ENCODE results near the gene ACOXL.
"Not testable (repeated sequence)": the region's sequence is repeated elsewhere in the genome, so short reads cannot be mapped to it uniquely, and the experiment has no call there.

ACOXL gene

DNA sequence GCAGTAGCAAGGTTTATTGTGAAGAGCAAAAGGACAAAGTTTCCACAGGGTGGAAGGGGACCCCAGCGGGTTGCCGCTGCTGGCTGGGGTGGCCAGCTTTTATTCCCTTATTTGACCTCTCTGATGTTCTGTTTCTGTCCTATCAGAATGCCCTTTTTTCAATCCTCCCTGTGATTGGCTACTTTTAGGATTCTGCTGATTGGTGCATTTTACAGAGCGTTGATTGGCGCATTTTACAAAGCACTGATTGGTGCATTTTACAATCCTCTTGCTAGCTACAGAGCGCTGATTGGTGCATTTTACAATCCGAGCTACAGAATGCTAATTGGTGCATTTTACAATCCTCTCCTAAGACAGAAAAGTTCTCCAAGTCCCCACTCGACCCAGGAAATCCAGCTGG is 123.5 kb downstream of the ACOXL start:
- not testable (repeated sequence) for DNase-seq (ENCODE audit: low spot score)

DNA sequence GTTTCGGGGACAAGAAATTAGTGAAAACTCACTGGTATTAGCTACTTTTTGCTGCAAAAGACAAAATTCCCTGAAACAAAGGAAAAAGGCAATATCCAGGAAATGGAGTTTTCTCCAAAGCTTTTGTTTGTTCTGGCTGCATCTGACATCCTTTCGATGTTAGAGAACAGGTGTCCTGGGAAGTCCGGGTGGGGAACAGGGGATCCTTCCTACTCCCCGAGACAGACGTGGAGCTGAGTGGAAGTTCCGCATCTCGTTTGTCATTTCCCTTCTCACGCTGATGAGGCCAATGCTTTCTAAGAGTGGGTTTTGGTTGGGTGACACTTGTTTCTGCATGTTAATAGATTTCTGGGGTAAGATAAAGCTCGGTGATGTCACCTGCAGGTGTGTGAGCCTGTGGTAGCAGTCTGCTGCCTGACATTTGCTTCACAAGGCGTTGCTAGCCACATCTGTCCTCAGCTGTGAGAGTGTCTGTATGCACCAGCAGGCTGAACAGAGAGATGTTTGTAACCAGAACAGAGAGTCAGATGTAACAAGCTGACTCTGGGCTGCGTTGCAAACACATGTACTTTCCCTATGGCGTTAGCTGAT is 125.9 kb downstream of the ACOXL start:
- no peak for DNase-seq (ENCODE audit: low spot score)

DNA sequence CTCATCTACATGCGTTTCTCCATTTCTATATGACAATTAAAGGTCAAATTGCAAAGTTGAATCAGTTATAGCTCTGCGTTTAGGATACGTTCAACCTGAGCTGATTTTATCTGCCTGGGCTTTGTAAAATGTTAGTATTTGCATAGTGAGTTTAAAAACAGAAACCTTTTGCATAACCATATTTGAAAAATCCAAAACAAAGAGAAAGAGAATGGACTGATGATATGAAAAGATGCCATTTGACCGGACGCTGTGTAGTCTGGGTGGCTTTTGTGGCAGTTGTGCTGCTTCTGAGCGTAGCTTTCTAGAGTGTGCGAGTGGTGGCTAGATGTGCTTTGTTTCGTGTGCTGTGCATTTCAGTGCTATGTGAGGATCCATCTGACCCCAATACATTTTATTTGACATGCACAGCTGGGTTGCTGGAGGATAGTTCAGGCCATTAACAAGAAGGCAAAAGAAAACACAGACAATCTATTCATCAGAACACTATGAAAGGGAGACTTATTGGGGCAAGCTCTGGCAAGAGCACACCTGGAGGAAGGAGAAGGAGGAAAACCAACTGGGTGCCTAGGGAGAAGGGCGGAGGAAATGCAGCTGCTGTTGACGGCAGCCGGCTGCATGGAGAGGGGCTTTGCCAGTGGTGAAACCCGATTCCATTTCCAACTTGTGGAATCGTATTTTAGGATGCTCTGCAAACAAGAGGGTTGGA is 126.8 kb downstream of the ACOXL start:
- no peak for DNase-seq (ENCODE audit: low spot score)

DNA sequence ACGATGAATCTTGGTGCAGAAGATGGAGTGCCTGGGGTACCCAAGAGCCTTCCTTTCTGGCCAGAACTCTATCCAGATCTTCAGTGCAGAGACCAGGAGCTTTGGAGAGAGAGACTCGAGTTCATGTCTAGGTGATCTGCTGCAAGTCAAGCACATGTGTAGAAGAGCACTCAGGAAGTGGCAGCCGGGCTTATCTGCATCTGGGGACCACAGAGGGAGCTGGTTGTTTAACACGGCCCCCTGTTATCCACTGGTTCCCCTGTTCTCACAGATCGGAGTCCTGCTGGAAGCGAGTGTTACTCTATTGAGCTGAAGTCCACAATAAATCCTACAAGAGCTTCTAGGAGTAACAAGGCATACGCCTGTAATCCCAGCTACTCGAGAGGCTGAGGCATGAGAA is 128.3 kb downstream of the ACOXL start:
- no peak for DNase-seq (ENCODE audit: low spot score)

DNA sequence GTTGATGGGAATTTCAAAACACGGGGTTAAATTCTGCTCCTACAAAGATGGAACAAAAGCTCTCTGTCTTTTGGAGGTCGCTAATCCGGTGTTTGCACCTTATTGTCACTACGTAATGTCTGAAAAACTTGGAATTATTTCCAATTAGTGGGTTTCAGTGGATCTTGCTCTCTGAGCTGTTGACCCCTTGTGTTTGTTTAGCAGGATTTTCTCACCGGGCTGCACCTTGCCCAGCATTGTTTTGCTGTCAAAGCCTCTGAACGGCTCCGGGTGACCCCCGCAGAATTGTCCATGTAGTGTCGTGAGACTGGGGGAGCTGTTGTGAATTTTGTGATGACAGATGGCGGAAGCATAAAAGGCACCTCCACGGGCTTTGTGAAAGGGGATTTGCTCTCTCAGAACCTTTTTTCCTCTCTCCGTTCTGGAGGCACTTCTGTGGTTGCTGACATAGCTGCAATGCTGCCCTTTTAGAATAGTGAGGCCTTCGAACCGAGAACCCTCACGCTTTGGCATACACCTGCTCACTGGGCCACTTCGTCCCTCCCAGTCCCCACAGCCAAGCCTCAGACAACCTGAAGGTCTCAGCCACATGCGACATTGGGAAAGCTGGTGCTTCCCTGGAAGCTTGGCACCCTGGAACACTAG is 129.4 kb downstream of the ACOXL start:
- no peak for DNase-seq (ENCODE audit: low spot score)

DNA sequence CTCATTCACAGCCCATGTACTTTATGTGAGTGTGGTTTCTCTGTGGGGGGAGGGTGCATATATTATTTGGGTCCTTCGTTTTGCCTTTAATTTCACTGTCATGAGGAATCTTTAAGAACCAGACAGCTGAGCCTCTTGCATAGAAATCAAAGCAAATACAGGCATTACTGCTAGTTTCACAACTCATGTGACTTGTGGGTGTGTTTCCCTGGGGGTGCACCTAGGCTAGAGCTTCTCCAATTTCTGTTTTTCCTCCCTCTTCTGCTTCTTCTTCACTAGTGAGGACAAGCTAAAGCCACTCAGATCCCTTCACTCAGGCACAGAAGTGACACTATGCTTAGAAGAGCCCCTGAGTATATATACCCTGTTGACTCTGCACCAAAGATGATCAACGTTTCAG is 131.4 kb downstream of the ACOXL start:
- DNase-seq (ENCODE audit: low spot score): peak; percentile 9

DNA sequence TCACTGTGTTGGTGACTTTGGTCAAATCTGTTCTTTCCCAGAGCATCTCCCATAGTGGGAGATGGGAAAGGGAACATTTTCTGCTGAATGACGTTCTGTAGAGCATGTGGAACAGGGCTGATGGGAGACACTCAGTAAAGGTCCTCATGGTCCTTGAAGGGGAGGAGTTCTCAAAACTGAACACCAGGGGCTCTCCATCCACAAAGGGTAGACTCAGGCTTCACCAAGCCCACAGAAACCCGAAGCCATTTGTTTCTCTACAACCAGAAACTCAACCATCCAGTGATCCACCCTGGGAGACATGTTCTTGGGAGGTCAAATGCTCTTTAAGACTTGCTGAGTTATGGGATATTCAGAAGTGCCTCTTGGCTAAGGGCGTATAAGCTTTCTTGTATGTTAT is 131.8 kb downstream of the ACOXL start:
- no peak for DNase-seq (ENCODE audit: low spot score)

DNA sequence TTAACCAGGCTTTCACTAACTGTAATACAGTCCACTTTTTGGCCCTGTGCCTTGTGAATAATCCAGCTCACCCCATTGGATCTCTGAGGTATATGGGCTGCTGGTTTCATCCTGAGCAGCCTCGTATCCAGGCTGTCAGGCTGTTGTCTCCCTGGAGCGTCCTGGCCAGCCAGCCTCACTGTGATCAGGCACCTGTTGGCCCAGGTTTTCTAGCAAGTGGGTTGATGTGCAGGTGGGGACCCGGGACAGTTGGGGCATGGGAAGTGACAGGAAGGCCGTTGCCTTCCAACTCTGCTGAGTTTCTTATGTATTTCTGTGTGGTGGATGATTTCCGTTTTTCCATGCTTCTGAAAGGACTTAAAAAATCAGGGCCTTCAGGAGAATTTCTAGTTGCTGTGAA is 132.4 kb downstream of the ACOXL start:
- no peak for DNase-seq (ENCODE audit: low spot score)

DNA sequence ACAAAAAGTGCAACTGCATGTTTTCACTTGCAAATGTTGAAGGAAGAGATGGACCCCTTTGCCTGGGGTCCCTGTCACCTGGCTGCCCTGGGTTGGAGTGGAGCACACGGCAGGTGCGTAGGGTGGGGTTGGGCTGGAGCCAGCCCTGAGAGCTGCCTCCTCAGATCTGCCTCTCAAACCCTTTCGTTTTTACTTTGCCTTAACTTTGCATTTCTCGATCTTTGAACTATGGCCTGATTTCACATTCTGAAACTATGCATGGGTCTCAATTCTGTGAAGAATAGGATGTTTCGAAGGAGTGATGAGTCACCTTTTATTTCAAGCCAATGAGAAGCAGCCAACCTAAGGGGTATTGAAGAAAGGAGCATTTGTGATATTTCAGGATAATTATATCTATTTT is 132.8 kb downstream of the ACOXL start:
- no peak for DNase-seq (ENCODE audit: low spot score)

DNA sequence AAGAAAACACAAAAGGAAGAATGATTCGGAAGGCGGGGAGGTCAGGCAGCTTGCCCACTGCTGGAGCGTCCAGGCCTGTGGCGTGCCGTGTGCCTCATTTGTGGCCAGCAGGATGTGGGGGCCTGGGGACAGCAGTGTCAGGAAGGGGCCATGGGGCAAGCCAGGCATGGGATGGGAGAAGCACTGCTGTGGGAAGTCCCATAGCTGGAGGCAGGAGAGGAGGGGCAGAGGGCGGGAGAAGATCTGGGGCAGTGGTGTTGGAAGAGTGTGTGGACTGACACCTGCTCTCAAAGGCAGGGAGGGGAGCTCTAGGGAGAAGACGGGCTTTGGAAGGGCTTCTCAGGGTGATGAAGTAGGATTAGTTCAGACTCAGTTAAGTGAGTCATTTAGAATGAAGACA is 133.7 kb downstream of the ACOXL start:
- no peak for DNase-seq (ENCODE audit: low spot score)

DNA sequence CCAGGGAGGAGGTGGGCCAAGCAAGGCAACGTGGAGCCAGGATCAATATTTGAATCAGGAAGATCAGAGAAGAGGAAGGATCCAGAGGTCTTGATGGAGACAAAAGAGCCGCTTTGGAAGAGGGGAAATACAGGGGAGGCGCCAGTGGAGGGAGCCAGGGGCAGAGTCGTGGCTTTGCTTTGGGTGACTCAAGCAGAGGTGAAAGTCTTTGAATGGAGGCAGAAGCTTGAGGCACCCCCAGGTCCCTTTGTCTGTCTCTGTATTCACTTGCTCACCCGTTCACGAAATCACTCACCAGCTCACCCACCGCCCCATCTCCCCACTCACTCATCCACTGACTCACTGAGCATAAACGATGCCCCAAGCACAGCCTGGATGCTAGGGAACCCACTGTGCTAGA is 134.1 kb downstream of the ACOXL start:
- no peak for DNase-seq (ENCODE audit: low spot score)

DNA sequence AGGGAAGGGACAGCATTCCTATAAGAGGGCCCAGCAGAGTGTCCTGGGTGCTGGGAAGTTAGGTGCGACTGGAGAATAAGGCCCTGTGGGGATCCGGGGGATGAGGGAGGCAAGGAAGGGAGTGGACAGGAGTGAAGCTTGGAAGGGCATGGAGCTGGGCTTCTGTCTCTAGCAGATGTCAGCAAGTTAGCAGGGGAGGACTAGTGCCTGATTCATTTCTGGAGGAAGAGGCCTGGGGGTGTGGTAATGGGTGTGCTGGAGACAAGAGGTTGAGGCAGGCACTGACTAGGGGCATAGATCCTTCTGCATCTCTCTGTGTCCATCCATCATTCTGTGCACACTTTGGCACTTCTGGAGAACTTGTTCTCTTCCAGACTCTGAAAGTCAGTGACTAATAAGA is 134.7 kb downstream of the ACOXL start:
- no peak for DNase-seq (ENCODE audit: low spot score)

DNA sequence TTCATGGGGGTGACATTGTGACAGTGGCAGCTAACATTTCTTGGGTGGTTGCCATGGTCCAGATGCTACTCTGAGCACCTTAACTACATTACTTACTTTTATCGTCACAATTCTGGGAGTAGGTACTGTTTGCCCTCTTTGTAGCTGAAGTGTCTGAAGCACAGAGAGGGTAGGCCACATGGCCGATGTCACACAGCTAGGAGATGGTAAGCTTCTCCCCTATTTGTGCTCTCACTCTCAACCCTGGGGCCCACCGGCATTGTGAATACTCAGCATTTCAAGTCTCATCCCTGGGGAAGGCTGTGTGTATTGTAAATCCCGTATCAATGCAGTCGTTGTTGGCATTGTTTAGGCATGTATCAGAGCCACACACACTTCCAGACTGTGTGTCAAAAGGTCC is 136.6 kb downstream of the ACOXL start:
- no peak for DNase-seq (ENCODE audit: low spot score)

DNA sequence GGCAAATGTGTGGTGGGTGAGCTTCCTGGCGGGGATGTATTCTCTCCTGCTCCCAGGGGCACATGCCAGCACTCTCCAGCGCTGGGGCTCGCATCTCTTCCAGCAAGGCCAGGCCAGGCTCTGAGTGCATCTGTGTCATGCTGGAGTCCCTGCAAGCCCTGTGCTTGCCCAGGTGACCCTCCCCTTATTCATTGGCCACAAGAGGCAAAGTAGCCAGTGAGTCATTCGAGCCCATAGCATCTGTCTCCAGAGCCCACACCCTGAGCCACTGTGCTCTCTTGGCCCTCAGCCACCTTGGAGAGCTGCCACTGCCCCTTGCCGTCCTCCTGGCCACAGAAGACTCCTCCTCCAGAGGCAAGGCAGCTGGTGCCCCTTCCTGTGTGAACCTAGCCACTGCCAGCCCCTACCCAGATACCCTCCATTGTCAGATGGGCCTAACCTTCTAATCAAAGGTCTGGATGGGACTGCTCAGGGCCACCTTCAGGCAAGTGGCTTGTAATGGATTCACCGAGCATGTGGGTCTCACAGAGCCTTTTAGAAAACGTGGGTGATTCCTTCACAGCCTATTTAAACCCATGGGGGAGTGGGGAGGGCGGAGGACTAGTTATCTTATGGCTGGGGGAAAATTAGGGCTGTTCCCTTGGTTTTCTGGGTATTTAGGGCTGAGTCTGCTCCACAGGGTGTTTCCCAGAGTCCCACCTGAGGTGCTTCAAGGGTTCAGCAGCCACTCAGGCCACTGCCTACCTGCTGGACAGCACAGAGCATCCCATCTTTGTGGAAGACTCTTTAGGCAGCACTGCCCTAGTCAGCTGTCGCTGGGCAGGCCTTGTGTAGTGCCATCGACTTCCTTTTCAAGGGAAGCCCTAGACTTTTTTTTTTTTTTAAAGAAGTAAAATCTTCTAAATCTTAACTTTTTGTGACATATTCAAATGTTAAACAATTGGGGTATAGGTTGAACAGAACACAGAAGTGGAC is 137.4 kb downstream of the ACOXL start:
- peak; percentile 32 for DNase-seq (ENCODE audit: low spot score)

DNA sequence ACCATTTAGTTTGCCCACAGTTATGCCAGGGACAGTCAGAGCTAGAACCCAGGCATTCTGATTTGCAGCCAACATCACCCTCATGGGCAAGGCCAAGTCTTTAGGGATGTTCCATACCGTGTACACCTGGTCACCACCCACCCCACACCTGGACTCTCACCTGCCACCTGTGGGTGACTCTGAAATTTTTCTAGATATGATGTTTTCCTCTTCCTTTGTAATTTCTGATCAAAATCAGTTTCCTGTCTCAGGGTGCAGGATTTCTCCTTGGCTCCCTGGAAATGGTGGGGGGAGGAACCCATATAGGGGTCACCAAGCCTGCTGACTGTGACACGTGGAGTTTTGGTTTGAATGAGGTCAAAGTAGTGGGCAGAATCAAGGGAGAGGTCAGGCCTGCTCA is 138.2 kb downstream of the ACOXL start:
- no peak for DNase-seq (ENCODE audit: low spot score)

DNA sequence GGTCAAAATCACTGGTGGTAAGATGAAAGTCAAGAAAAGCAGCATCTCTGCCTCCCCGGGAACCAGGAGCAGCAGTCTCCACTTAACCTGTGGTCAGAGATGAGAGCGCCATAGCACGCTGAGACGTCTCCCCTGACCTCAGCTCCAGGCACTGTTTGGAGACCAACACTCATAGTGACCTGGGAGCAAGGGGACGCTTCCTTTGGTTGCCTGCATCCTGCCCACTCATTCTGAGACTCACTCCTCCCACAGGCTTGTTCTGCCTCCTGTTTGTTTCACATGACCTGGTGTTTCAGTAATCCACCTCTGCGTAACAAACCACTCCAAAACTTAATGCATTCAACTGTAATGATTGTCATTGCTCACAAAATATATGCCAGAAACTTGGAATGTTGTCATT is 139.3 kb downstream of the ACOXL start:
- no peak for DNase-seq (ENCODE audit: low spot score)

DNA sequence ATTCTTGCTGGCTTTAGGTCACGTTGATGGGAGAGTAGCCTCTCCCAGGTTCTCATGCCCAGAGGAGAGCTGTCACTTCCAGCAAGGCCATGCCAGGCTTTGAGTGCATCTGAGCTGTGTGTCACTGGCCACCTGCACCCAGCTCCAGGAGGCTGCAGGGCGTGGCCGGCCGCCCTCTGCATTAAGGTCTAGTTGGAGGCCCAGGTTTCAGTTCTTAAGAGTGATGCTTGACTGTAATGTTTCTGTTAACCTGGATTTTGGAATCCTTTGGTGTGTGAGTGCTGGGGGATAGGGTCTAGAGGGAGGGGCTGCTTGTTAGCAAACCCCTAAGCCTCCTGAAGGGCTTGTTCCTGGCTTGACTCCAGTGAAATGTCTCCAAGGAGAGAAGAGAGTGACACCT is 140.1 kb downstream of the ACOXL start:
- no peak for DNase-seq (ENCODE audit: low spot score)

DNA sequence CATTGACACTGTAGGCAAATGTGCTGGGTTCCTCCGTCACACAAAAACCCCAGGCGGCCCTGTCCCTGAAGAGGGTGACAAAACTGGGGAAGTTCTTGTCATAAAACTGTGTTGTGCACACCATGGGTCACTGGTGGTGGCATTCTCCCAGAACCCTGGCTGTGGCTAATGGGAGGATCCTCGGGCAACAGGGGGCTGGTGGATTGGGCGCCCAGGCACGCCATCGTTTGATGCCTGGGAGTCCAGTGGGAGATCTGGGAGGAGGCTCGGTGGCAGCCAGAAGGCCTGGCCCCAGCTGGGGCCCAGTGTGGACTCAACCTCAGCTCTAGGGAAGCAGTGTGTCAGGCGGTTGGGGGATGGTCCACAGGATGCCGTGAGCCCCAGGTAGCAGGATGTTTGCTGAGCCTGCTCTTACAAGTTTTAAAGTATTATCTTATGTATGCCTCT is 140.7 kb downstream of the ACOXL start:
- no peak for DNase-seq (ENCODE audit: low spot score)

DNA sequence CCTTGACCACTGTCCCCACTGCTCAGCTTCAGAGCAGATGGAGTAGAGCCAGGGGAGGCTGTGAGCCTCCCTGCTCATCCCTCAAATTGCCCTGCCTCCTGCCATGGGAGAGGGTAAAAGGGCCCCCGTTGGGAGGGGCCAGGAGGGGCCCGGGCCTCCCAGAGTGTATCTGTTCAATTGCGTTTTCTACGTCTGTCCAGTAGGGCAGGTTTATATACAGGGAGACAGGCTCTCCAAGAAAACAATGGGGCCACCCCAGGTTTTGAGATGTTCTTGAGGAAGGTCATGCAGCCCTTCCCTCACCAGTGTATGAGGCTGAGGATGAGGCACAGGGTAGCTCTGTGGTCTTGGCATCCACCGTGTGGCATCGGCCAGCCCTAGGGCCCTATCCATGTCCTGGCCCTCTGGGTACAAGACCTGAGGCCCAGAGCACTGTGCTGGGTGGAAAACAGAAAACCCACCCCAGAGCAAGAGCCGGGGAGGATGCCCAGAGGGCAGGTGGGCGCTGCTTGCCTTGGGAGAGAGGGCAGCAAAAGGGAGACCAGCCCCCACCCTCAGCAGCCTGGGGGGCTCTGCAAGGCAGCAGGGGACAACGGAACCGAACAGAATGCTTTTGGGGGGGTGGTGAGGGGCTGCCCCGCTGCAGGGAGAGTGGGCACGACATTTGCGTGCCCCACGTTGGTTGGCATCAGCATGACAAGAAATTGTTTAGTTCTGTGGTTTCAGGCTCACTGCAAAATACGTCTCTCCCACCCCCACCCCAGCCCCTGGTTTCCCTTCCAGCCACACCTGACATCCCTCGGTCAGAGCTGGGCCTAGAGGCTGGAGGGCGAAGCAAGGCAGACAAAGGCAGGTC is 141.5 kb downstream of the ACOXL start:
- DNase-seq (ENCODE audit: low spot score): no peak

DNA sequence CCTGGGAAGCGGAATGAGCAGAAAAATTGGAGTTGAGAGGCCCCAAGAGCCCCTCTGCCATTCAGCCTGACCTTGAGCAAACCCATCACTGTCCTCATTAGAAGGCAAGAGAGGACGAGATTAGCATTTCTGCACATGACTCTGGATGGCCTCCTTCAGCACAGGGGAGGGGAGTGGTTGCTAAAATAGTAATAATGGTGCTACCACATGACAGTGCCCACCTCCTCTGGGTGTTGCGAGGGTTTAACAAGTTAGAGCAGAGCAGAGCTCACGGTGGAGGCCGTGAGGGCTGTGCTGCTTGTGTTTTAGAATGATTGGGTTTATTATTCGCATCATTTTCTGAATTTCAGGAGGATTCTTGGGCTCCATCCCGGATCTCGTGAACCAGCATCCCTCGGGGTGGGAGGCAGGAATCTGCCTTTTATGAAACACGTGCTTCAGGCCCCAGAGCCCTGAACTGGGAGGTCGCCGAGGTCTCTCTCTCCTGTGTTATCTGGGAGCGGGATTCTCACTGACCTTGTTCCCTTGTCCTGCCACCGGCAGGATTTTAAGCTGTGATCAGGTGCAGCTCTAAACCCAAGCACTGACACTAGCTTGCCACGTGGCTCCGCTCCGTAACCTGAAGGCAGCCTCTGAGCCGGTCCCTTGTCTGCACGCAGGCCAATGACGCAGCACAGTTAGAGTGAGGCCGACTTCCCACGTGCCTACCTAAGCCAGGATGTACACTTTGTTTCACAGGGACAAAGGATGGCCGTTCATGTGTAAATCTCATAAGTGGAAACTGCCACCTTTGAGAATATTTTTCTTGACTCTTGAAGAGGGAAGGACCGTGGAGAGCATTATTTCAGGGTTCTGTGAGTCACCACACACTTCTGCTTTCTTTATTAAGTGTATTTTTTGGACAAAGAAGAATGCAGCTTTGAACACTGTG is 142.3 kb downstream of the ACOXL start:
- no peak for DNase-seq (ENCODE audit: low spot score)

DNA sequence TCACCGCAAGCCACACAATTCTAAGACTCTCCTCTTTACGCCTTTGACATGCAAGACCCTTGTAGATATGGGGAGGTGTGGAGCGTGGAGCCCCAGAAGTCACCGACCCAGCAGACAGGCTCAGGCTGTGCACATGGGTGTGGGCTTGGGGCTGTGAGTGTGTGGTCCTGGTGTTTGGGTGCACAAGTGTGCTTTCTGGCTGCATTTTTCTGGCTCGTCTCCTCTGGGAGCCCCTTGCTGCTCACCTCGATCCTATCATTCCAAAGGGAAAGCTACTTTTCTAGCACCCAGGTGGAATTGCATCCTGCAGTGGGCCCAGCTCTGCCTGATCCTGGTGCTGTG is 143.0 kb downstream of the ACOXL start:
- DNase-seq (ENCODE audit: low spot score): no peak

Data from LoVo (cell line).